ENCODE results near the gene BRPF3.

Gene BRPF3

DNA sequence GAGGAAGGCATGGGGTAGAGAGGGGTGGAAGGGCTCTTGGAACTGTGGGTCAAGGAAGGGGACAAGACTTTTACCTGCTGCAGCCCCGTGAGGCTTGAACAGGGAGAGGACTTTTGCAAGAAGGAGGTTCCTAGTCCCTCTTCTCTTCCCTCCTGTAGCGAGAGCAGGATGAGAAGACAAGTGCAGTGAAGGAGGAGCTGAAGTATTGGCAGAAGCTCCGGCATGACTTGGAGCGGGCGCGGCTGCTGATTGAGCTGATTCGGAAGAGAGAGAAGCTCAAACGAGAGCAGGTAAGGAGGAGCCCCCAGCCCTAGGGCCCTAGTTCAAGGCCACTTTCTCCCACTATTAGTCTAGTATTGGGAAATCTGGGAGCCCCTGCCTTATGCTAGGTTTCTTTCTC is 10.6 kb downstream of the BRPF3 start:
- no peaks in the 10 kb centered on the region for H4K20me1 ChIP-seq (ENCODE audit: insufficient read depth)
- peaks cover 2% of the 10 kb centered on the region for H3K4me1 ChIP-seq (ENCODE audit: low read depth, poor library complexity, severe bottlenecking)
- no peaks in the 10 kb centered on the region for H3K79me2 ChIP-seq (ENCODE audit: insufficient read depth, low read depth)
- no peak overlapping the region for H3K27ac ChIP-seq
- H3K9ac ChIP-seq = no peak overlapping the region
- no peak for TF ChIP-seq CTCF (conservative IDR thresholded peaks at IDR 0.05; ENCODE audit: low read depth, low read length)
- no peak overlapping the region for H3K4me3 ChIP-seq (IDR thresholded peaks at IDR 0.05; ENCODE audit: insufficient read depth, low read depth, low read length)
- no peaks in the 10 kb centered on the region for H3K27me3 ChIP-seq (ENCODE audit: insufficient read depth, low read depth)
- H2AFZ ChIP-seq (ENCODE audit: low read depth) = no peak overlapping the region
- peaks cover 9% of the 10 kb centered on the region; the same call in 1 of the 2 replicates for H3K36me3 ChIP-seq (ENCODE audit: insufficient read depth)
- no peak overlapping the region for H3K4me2 ChIP-seq

- Histone ChIP-seq H3K4me1 (ENCODE audit: low read depth, poor library complexity, severe bottlenecking) (peaks cover 2% of the 10 kb centered on the region), H3K36me3 (ENCODE audit: insufficient read depth) (peaks cover 9% of the 10 kb centered on the region; the same call in 1 of the 2 replicates), H3K4me3 (IDR thresholded peaks at IDR 0.05; ENCODE audit: insufficient read depth, low read depth, low read length) (no peak overlapping the region), H3K4me2 (no peak overlapping the region), H4K20me1 (ENCODE audit: insufficient read depth) (no peaks in the 10 kb centered on the region), H3K79me2 (ENCODE audit: insufficient read depth, low read depth) (no peaks in the 10 kb centered on the region), H3K9ac (no peak overlapping the region), H3K27ac (no peak overlapping the region), H3K27me3 (ENCODE audit: insufficient read depth, low read depth) (no peaks in the 10 kb centered on the region), H2AFZ (ENCODE audit: low read depth) (no peak overlapping the region)
- no peak for TF ChIP-seq CTCF (conservative IDR thresholded peaks at IDR 0.05; ENCODE audit: low read depth, low read length)
Observed at GRCh38 chr6:36209606-36210005, 13.1 kb downstream of the BRPF3 start.

DNA sequence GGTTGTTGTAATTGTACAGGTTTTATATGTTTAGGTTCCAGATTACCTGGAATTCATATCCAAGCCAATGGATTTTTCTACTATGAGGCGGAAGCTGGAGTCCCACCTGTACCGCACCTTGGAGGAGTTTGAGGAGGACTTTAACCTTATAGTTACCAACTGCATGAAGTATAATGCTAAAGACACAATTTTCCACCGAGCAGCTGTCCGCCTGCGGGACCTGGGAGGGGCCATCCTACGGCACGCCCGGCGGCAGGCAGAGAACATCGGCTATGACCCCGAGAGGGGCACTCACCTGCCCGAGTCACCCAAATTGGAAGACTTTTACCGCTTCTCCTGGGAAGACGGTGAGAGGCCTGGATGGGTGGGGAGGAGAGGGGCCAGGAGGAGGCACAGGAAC is 13.6 kb downstream of the BRPF3 start:
- Histone ChIP-seq H3K27me3 (ENCODE audit: insufficient read depth, low read depth) (no peaks in the 10 kb centered on the region), H3K27ac (no peak overlapping the region), H4K20me1 (ENCODE audit: insufficient read depth) (no peaks in the 10 kb centered on the region), H3K4me1 (ENCODE audit: low read depth, poor library complexity, severe bottlenecking) (peaks cover 2% of the 10 kb centered on the region), H3K4me2 (no peak overlapping the region), H3K9ac (no peak overlapping the region), H2AFZ (ENCODE audit: low read depth) (no peak overlapping the region), H3K79me2 (ENCODE audit: insufficient read depth, low read depth) (no peaks in the 10 kb centered on the region), H3K36me3 (ENCODE audit: insufficient read depth) (peaks cover 9% of the 10 kb centered on the region; the same call in 1 of the 2 replicates), H3K4me3 (IDR thresholded peaks at IDR 0.05; ENCODE audit: insufficient read depth, low read depth, low read length) (no peak overlapping the region)
- no peak for TF ChIP-seq CTCF (conservative IDR thresholded peaks at IDR 0.05; ENCODE audit: low read depth, low read length)

- Histone ChIP-seq H3K79me2 (ENCODE audit: insufficient read depth, low read depth) (no peaks in the 10 kb centered on the region), H3K9ac (no peak overlapping the region), H3K27ac (no peak overlapping the region), H2AFZ (ENCODE audit: low read depth) (no peak overlapping the region), H4K20me1 (ENCODE audit: insufficient read depth) (no peaks in the 10 kb centered on the region), H3K4me2 (no peak overlapping the region), H3K36me3 (ENCODE audit: insufficient read depth) (peaks cover 9% of the 10 kb centered on the region; the same call in 1 of the 2 replicates), H3K4me3 (IDR thresholded peaks at IDR 0.05; ENCODE audit: insufficient read depth, low read depth, low read length) (no peak overlapping the region), H3K27me3 (ENCODE audit: insufficient read depth, low read depth) (no peaks in the 10 kb centered on the region), H3K4me1 (ENCODE audit: low read depth, poor library complexity, severe bottlenecking) (peaks cover 2% of the 10 kb centered on the region)
- no peak for TF ChIP-seq CTCF (conservative IDR thresholded peaks at IDR 0.05; ENCODE audit: low read depth, low read length)
Observed at GRCh38 chr6:36210886-36211595, 14.5 kb downstream of the BRPF3 start.
